Neural crest cell (in vitro differentiated cells): Measurements from ENCODE around the gene KIAA1328. TPM values are rescaled to one million over a fixed set of nuclear protein-coding genes. Genes with fewer than 3 reads are reported as not detected.

Experiments used
- DNase-seq: peaks from one replicate; pipeline ENCODE4 v3.0.0; 2021; ENCODE audit warnings: low read depth, mixed read lengths, low spot score
- H3K27ac Mint-ChIP-seq: one replicate; pipeline ENCODE4 v1.8.0; 2021; ENCODE audit warnings: mild to moderate bottlenecking, mixed read lengths; ENCODE audit not compliant: unreplicated experiment
- H3K27me3 Mint-ChIP-seq: 2 replicates; pipeline ENCODE4 v1.8.0; 2021; ENCODE audit warnings: low read depth, mild to moderate bottlenecking, mixed read lengths
- H3K36me3 Mint-ChIP-seq: 2 replicates; pipeline ENCODE4 v1.8.0; 2021; ENCODE audit warnings: low read depth, mild to moderate bottlenecking, mixed read lengths
- H3K4me1 Mint-ChIP-seq: 2 replicates; pipeline ENCODE4 v1.8.0; 2021; ENCODE audit warnings: mixed read lengths
- H3K4me3 Mint-ChIP-seq: one replicate; pipeline ENCODE4 v1.8.0; 2021; ENCODE audit warnings: mild to moderate bottlenecking, mixed read lengths
- H3K9me3 Mint-ChIP-seq: 2 replicates; pipeline ENCODE4 v1.8.0; 2021; ENCODE audit warnings: mixed read lengths
- CTCF ChIP-seq: fragments of 200-600 bp; sonication (generic); conservative IDR thresholded peaks from 2 replicates; pipeline ENCODE4 v1.5.0; 2021; ENCODE audit warnings: antibody characterized with exemption, mild to moderate bottlenecking
- total RNA-seq: library from RNA; stranded (reverse); gene quantifications from 2 replicates; pipeline ENCODE4 v1.2.1, GENCODE V29; 2021

KIAA1328 gene
- total RNA-seq, 1 donor from 2014 or later = 12.3 TPM

GRCh38 chr18:37261246-37261840 is 432.4 kb downstream of the KIAA1328 start:
- Mint-ChIP-seq H3K4me3 (no peak overlapping the region), H3K9me3 (no peaks in the 10 kb centered on the region), H3K36me3 (no peaks in the 10 kb centered on the region), H3K27ac (no peak overlapping the region), H3K27me3 (peaks cover 33% of the 10 kb centered on the region), H3K4me1 (no peaks in the 10 kb centered on the region)
- TF ChIP-seq CTCF = no peak
- no peak for DNase-seq

- no peak for DNase-seq
- no peaks in the 10 kb centered on the region for H3K9me3 Mint-ChIP-seq
- H3K27ac Mint-ChIP-seq = no peak overlapping the region
- no peaks in the 10 kb centered on the region for H3K4me1 Mint-ChIP-seq
- peaks cover 29% of the 10 kb centered on the region for H3K27me3 Mint-ChIP-seq
- no peak for TF ChIP-seq CTCF
- H3K36me3 Mint-ChIP-seq = no peaks in the 10 kb centered on the region
- H3K4me3 Mint-ChIP-seq = no peak overlapping the region
These were observed 433.1 kb downstream of the KIAA1328 start for GRCh38 chr18:37261988-37262387.

DNA sequence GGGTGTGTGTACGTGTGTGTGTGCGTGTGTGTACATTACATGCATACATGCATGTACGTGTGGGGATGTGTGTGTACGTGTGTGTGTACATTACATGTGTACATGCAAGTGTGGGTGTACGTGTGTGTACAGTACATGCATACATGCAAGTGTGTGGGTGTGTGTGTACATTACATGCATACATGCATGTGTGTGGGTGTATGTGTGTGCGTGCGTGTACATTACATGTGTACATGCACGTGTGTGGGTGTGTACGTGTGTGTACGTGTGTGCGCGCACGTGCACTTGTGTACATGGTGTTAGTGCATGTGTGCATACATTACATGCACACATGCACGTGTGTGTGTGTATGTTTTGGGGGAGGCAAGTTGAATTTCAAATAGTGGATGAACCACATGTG is 436.0 kb downstream of the KIAA1328 start:
- Mint-ChIP-seq H3K27me3 (peaks cover 20% of the 10 kb centered on the region), H3K9me3 (no peaks in the 10 kb centered on the region), H3K4me3 (no peak overlapping the region), H3K4me1 (no peaks in the 10 kb centered on the region), H3K36me3 (no peaks in the 10 kb centered on the region), H3K27ac (no peak overlapping the region)
- no peak for TF ChIP-seq CTCF
- DNase-seq = no peak

DNA sequence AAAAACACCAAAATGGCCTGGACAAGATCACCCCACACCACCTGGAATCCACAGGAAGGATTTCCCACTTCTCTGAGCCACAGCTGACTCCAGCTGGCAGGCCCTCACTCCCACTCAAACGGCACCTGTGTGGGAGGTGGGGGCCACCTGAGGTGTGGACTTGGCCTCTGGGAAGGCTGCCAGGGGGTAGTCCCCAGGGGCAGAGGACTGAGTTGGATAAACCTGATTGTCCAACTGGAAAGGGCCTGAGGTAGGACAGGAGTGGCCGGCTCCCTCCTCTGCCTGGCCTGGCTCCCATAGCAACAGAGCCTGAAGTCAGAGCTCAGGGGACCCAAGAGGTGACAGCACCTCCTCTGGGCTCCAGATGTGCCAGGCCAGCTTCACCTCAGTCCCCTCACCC is 436.5 kb downstream of the KIAA1328 start:
- peaks cover 21% of the 10 kb centered on the region for H3K27me3 Mint-ChIP-seq
- no peaks in the 10 kb centered on the region for H3K9me3 Mint-ChIP-seq
- H3K4me3 Mint-ChIP-seq = no peak overlapping the region

DNA sequence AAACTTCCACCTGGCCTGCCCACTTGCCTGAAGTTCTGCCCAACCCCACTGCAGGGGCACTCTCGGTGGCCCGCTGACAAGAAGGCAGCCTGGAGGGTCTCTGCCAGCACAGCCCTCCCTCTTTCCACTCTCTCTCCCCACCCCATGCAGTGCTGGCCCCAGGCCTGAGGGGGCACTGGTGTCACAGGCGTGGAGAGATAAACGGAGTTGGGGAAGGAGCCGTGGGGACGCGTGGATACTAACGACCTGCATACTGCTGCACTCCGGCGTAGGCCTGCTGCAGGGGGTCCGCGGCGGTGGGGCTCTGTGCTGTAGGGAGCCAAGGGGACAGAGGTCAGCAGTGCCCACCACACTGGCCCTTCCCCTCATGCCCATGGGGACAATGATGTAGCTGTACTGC is 437.4 kb downstream of the KIAA1328 start:
- H3K27ac Mint-ChIP-seq = no peak overlapping the region
- no peaks in the 10 kb centered on the region for H3K9me3 Mint-ChIP-seq
- peaks cover 19% of the 10 kb centered on the region for H3K27me3 Mint-ChIP-seq
- no peaks in the 10 kb centered on the region for H3K4me1 Mint-ChIP-seq
- no peak overlapping the region for H3K4me3 Mint-ChIP-seq
- TF ChIP-seq CTCF = peak; percentile 47
- DNase-seq = peak; percentile 26
- H3K36me3 Mint-ChIP-seq = no peaks in the 10 kb centered on the region

More for the DNA sequence above, 436.5 kb downstream of the KIAA1328 start:
- DNase-seq = no peak
- Mint-ChIP-seq H3K36me3 (no peaks in the 10 kb centered on the region), H3K4me1 (no peaks in the 10 kb centered on the region), H3K27ac (no peak overlapping the region)
- no peak for TF ChIP-seq CTCF
